Brain microvascular endothelial cell (primary cell): Measurements from ENCODE around the gene SOBP.
"Not testable (repeated sequence)": the region's sequence is repeated elsewhere in the genome, so short reads cannot be mapped to it uniquely, and the experiment has no call there.

Experiments
- DNase-seq: peaks from one replicate; pipeline ENCODE4 v3.0.0-alpha.2; 2020
- H3K27ac ChIP-seq: fragments of 250-450 bp; sonication (Bioruptor Pico); 2 replicates; pipeline ENCODE4 v1.5.1; 2020; ENCODE audit warnings: mild to moderate bottlenecking, moderate library complexity
- H3K27me3 ChIP-seq: fragments of 250-450 bp; sonication (Bioruptor Pico); replicated peaks from 2 replicates; pipeline ENCODE4 v1.5.1; 2020; ENCODE audit warnings: mild to moderate bottlenecking
- H3K36me3 ChIP-seq: fragments of 250-450 bp; sonication (Bioruptor Pico); replicated peaks from 2 replicates; pipeline ENCODE4 v1.5.1; 2020; ENCODE audit warnings: mild to moderate bottlenecking
- H3K4me3 ChIP-seq: 2 replicates; pipeline ENCODE4 v1.5.1; 2011; ENCODE audit warnings: low read depth, mild to moderate bottlenecking, control low read depth, low read length, moderate library complexity
- in situ Hi-C: cut with HindIII; loops from 2 replicates; pipeline ENCODE4 v1.10.0; 2017; ENCODE audit warnings: low sequenced_read_pairs, low pct_ligation_motif_present
- TF ChIP-seq, protein P1 (sequence below): IDR thresholded peaks from 2 replicates; pipeline ENCODE4 v1.5.1; 2011; ENCODE audit warnings: low read depth, mild to moderate bottlenecking, moderate library complexity, low read length, control low read depth, inconsistent platforms; ENCODE audit errors: missing control alignments

The SOBP gene

DNA sequence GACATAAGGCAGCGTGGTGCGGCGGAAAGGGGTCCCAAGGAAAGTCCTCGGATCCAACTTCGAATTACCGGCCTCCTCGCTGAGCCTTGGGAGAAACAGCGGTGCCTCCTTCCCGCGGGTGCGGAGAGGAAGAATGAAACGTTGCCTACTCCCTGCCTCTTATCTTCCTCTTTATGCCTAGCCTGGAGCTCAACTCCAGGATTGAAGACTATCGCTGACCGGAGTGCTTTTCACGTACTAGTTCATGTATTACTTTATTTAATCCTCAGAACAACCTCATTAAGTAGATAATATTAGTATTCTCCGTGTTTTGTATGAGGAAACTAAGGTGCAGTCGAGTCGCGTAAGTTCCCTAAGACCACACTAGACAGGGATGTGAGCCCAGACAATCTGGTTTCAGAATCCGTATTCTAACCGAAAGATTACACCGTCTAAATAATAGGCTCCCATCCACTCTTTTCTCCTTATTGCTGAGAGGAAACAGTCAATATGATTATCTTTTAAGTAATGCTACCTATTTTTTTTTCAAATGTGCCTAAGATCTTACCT, 29.8 kb upstream of the SOBP start:
- H3K27ac ChIP-seq = no peak overlapping the region
- in situ Hi-C loops = no loop called here
- H3K27me3 ChIP-seq = no peaks in the 10 kb centered on the region
- TF ChIP-seq, protein P1, sequence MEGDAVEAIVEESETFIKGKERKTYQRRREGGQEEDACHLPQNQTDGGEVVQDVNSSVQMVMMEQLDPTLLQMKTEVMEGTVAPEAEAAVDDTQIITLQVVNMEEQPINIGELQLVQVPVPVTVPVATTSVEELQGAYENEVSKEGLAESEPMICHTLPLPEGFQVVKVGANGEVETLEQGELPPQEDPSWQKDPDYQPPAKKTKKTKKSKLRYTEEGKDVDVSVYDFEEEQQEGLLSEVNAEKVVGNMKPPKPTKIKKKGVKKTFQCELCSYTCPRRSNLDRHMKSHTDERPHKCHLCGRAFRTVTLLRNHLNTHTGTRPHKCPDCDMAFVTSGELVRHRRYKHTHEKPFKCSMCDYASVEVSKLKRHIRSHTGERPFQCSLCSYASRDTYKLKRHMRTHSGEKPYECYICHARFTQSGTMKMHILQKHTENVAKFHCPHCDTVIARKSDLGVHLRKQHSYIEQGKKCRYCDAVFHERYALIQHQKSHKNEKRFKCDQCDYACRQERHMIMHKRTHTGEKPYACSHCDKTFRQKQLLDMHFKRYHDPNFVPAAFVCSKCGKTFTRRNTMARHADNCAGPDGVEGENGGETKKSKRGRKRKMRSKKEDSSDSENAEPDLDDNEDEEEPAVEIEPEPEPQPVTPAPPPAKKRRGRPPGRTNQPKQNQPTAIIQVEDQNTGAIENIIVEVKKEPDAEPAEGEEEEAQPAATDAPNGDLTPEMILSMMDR = no peak
- H3K36me3 ChIP-seq = no peaks in the 10 kb centered on the region
- peak overlapping the region; percentile 95 for H3K4me3 ChIP-seq
- no peak for DNase-seq

DNA sequence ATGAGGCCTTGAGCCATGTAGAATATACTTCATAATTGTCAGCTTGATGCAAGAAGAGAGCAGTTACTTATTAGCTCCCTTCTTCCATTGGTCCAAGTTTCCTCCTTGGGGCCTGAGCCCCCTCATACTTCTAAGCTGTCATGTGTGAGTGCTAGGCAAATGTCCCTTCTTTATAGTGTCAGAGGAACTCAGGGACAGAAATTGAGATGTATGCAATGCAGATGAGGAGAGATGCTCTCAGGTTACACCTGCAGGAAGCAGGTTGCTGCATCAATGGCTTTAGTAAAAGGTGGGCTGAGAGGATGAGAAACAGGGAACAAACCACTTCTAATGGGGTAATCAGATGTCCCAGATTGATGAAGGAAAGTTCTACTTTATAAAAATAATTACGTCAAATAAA, 23.9 kb upstream of the SOBP start:
- in situ Hi-C loops = no loop called here
- TF ChIP-seq, protein P1 = no peak
- H3K36me3 ChIP-seq = no peaks in the 10 kb centered on the region
- no peak overlapping the region for H3K27ac ChIP-seq
- no peak overlapping the region for H3K4me3 ChIP-seq
- DNase-seq = no peak
- no peaks in the 10 kb centered on the region for H3K27me3 ChIP-seq

DNA sequence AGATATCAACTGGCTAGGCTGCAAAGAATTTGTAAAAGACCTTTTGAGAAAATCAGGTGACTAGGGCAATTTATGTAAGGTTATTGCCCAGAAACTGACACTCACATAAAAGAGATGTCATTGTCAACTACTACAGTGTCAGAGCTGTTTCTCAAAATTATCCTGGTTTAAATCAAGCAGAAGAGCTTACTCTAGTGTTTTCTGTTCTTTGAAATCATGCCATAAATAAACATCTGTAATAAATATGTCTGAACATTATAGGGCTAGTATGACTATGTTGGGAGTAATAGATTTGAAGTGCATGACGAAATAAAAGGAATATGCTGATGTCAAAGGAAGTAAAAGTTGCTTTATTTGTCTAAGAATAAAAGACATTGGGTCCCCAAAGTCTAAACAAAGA, 19.6 kb upstream of the SOBP start:
- DNase-seq = no peak
- no peaks in the 10 kb centered on the region for H3K27me3 ChIP-seq
- TF ChIP-seq, protein P1 = no peak
- no peaks in the 10 kb centered on the region for H3K36me3 ChIP-seq
- H3K27ac ChIP-seq = no peak overlapping the region
- no peak overlapping the region for H3K4me3 ChIP-seq
- in situ Hi-C loops = no loop called here

DNA sequence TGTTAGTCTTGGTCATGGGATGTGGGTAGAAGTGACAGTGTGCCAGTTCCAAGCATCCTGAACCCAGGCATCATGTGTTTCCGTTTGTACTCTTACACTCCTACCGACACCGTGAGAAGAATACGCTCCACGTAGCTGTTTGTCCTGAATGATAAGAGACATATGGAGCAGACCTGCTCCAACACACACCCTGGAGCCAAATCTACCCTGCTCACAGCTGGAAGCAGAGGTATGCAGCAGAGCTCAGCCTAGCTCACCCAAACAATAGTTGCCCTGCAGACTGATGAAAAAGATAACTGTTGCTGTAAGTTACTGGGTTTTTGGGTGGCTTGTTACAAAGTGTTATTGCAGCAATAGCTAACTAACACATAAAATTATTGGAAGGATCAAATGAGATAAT, 16.3 kb upstream of the SOBP start:
- no peak overlapping the region for H3K4me3 ChIP-seq
- DNase-seq = no peak
- in situ Hi-C loops = no loop called here
- H3K36me3 ChIP-seq = no peaks in the 10 kb centered on the region
- TF ChIP-seq, protein P1 = no peak
- H3K27me3 ChIP-seq = no peaks in the 10 kb centered on the region
- H3K27ac ChIP-seq = no peak overlapping the region

DNA sequence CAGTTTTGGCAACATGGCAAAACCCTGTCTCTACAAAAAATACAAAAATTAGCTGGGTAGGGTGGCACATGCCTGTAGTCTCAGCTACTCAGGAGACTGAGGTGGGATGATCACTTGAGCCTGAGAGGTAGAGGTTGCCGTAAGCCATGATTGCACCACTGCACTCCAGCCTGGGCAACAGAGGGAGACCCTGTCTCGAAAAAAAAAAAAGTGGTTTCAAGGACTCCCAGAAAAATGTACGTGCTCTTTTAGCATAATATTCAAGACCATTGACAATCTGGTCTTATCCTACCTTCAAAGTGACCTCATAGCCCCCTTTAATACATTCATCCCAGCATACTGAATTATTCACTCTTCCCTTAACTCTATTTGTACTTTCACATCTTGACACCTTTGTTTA, 14.6 kb upstream of the SOBP start:
- DNase-seq, H3K27ac ChIP-seq, H3K4me3 ChIP-seq, H3K27me3 ChIP-seq, H3K36me3 ChIP-seq, in situ Hi-C loops: not testable (repeated sequence)

DNA sequence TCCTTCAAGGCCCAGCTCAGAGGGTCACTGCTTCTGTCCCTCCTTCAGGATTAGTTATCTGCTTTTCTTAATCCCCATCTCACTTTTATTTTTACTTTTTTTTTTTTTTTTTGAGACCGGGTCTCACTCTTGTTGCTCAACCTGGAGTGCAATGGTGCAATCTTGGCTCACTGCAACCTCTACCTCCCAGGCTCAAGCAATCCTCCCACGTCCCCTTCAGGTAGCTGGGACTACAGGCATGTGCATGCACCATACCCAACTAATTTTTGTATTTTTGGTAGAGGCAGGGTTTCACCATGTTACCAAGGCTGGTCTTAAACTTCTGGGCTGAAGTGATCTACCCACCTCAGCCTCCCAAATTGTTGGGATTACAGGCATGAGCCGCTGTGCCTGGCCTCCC, 14.1 kb upstream of the SOBP start:
- H3K27me3 ChIP-seq, H3K36me3 ChIP-seq, H3K4me3 ChIP-seq, DNase-seq, H3K27ac ChIP-seq, in situ Hi-C loops: not testable (repeated sequence)

DNA sequence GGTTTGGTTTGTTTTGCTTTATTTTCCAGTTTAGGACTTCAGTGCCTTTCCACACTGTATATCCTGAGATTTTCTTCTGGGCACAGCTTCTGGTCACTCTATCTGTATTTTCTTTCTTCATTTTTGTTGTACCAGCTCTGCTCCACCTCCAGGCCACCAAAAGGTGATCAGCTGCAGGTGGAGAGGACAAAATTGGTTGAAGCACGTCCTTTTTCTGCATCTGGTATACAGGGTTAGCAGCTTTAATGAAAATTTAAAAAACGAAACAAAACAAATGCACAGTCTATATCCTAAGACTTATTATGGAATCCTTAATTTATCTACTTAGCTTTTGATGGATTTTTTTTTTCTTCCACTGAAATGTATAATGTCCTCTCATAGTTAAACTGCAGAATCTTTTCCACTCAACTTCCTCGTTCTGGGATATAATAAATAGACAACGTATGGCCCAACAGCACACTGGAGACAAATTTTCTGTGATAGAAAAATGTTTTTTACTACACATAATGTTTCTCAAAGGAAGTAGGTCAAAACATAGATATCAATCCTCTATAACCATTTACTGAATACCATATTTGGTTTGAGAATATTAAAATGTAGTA, 10.7 kb upstream of the SOBP start:
- Histone ChIP-seq H3K27ac (no peak overlapping the region), H3K36me3 (no peaks in the 10 kb centered on the region), H3K4me3 (no peak overlapping the region), H3K27me3 (peaks cover 2% of the 10 kb centered on the region)
- TF ChIP-seq, protein P1 = no peak
- in situ Hi-C loops = no loop called here
- DNase-seq = no peak
